SK-N-SH (cell line): Measurements from ENCODE around the gene ASCC2.

Experiments
- CTCF ChIP-seq: fragments of 200-600 bp; sonication (generic); IDR thresholded peaks from 2 replicates; pipeline ENCODE4 v1.6.1; 2017; ENCODE audit warnings: antibody characterized with exemption, mild to moderate bottlenecking, moderate library complexity
- JUND ChIP-seq: IDR thresholded peaks from 2 replicates; pipeline ENCODE4 v1.4.0; 2012
- MAX ChIP-seq: IDR thresholded peaks from 2 replicates; pipeline ENCODE4 v1.4.0; 2012; ENCODE audit warnings: low read depth
- NFIC ChIP-seq: IDR thresholded peaks from 2 replicates; pipeline ENCODE4 v1.4.0; 2012; ENCODE audit warnings: borderline replicate concordance
- POLR2AphosphoS5 ChIP-seq: IDR thresholded peaks from 2 replicates; pipeline ENCODE4 v1.6.1; 2012; ENCODE audit warnings: low read depth, low read length
- RAD21 ChIP-seq: IDR thresholded peaks from 2 replicates; pipeline ENCODE4 v1.6.1; 2012; ENCODE audit warnings: mild to moderate bottlenecking, low read length
- RFX5 ChIP-seq: IDR thresholded peaks from 2 replicates; pipeline ENCODE4 v1.6.1; 2012; ENCODE audit warnings: mild to moderate bottlenecking, improper control_type of control experiment, low read length
- SIN3A ChIP-seq: IDR thresholded peaks from 2 replicates; pipeline ENCODE4 v1.6.1; 2012; ENCODE audit warnings: low read depth, mild to moderate bottlenecking, low read length, moderate library complexity, borderline replicate concordance
- SMC3 ChIP-seq: IDR thresholded peaks from 2 replicates; pipeline ENCODE4 v1.6.1; 2012; ENCODE audit warnings: low read depth, low read length, improper control_type of control experiment
- TEAD4 ChIP-seq: IDR thresholded peaks from 2 replicates; pipeline ENCODE4 v1.4.0; 2012; ENCODE audit warnings: mild to moderate bottlenecking, borderline replicate concordance; ENCODE audit not compliant: insufficient read depth
- ZBTB33 ChIP-seq: IDR thresholded peaks from 2 replicates; pipeline ENCODE4 v1.4.0; 2012; ENCODE audit warnings: low read depth, borderline replicate concordance

- TF ChIP-seq NFIC (no peak), RFX5 (no peak), CTCF (no peak), POLR2AphosphoS5 (no peak), JUND (no peak), ZBTB33 (no peak), RAD21 (no peak), MAX (no peak), TEAD4 (no peak), SIN3A (no peak), SMC3 (no peak)
These were observed 72.0 kb downstream of the ASCC2 start for GRCh38 chr22:29765905-29766631.
